H1 (cell line): ENCODE measurements around the gene GCFC2. TPM values are rescaled to one million over a fixed set of nuclear protein-coding genes. Genes with fewer than 3 reads are reported as not detected.

Source experiments
- ATF3 ChIP-seq: IDR thresholded peaks from 2 replicates; pipeline ENCODE4 v1.6.1; 2011; ENCODE audit warnings: low read depth, mild to moderate bottlenecking, low read length; ENCODE audit not compliant: insufficient read depth
- CHD7 ChIP-seq: fragments of 300-600 bp; sonication (generic); IDR thresholded peaks from 2 replicates; pipeline ENCODE4 v1.7.1; 2012; ENCODE audit warnings: low read length, moderate library complexity, mild to moderate bottlenecking, inconsistent platforms; ENCODE audit not compliant: insufficient replicate concordance
- HDAC6 ChIP-seq: IDR thresholded peaks from one replicate; pipeline ENCODE4 v1.7.1; 2012; ENCODE audit warnings: low read depth, mild to moderate bottlenecking, inconsistent platforms, low read length, moderate library complexity
- MAFK ChIP-seq: IDR thresholded peaks from 2 replicates; pipeline ENCODE4 v1.6.1; 2012; ENCODE audit warnings: low read depth, mild to moderate bottlenecking, improper control_type of control experiment, low read length
- POU5F1 ChIP-seq: IDR thresholded peaks from 2 replicates; pipeline ENCODE4 v1.6.1; 2011; ENCODE audit warnings: low read depth, mild to moderate bottlenecking, low read length, moderate library complexity
- RNF2 ChIP-seq: fragments of 200-900, 300-1000 bp; sonication (generic); IDR thresholded peaks from 2 replicates; pipeline ENCODE4 v1.7.1; 2016; ENCODE audit warnings: borderline replicate concordance, low read depth, mild to moderate bottlenecking, antibody characterized with exemption, low read length; ENCODE audit not compliant: poor library complexity, severe bottlenecking; ENCODE audit errors: missing control alignments
- RXRA ChIP-seq: IDR thresholded peaks from 2 replicates; pipeline ENCODE4 v1.6.1; 2011; ENCODE audit warnings: low read depth, mild to moderate bottlenecking, low read length, moderate library complexity; ENCODE audit not compliant: insufficient read depth
- SIN3A ChIP-seq, 2 experiments: IDR thresholded peaks in 1 of 2; conservative IDR thresholded peaks in 1 of 2; 2 replicates each; pipeline ENCODE4 v1.6.1; 2011 to 2012; ENCODE audit warnings: low read length in 2 of 2, improper control_type of control experiment in 1 of 2, low read depth in 1 of 2, mild to moderate bottlenecking in 1 of 2
- SRF ChIP-seq: IDR thresholded peaks from 2 replicates; pipeline ENCODE4 v1.6.1; 2011; ENCODE audit warnings: mild to moderate bottlenecking, low read depth, low read length, moderate library complexity
- polyA plus RNA-seq, 7 experiments: library from polyadenylated mRNA; depleted of rRNA in 3 of 7; stranded (reverse) in 5 of 7; unstranded in 2 of 7; fragments of >200 nt in 5 of 7; fragments of 200-250 nt in 2 of 7; gene quantifications; 1 replicate in 5 of 7; 2 replicates in 1 of 7; 4 replicates in 1 of 7; pipeline versions ENCODE4 v1.2.1 to v1.2.3, GENCODE V29; 2011 to 2013; ENCODE audit warnings: missing spikeins in 2 of 7, mixed read lengths in 2 of 7
- total RNA-seq: library from RNA; stranded (reverse); fragmentation: NEBNext Ultra II Directional; extraction: Animal tissue kit (Norgen Biotek cat#: 25700); gene quantifications from 2 replicates; pipeline ENCODE4 v1.2.1, GENCODE V29; 2021

The GCFC2 gene
- total and polyA plus RNA-seq, 2 of the 8 experiments (the other 6 are each of a cell fraction or from before 2014, with no cell fraction given): 5.6 to 19.1 TPM

GRCh38 chr2:75612862-75613243, 97.9 kb downstream of the GCFC2 start (continued):
- no peak for TF ChIP-seq CHD7
- TF ChIP-seq SRF: no peak
- no peak for TF ChIP-seq RNF2
- no peak for TF ChIP-seq POU5F1
- no peak for TF ChIP-seq MAFK
- no peak for TF ChIP-seq SIN3A (conservative IDR thresholded peaks at IDR 0.05 in 1 of 2, IDR thresholded peaks at IDR 0.05 in 1 of 2; ENCODE audit: low read depth in 1 of 2, low read length in 2 of 2)
- no peak for TF ChIP-seq RXRA
- no peak for TF ChIP-seq ATF3
- no peak for TF ChIP-seq HDAC6
